GM18508 (cell line): ENCODE data around the gene MPRIP.
A peak's percentile ranks its signal among the peaks of the same experiment; 100 is the strongest.

ENCODE experiments used
- ATAC-seq: cut with Tn5 transposase; IDR thresholded peaks from one replicate; pipeline ENCODE4 v1.9.1; 2021; ENCODE audit warnings: moderate number of reproducible peaks; ENCODE audit not compliant: insufficient read depth, unreplicated experiment

MPRIP gene

DNA sequence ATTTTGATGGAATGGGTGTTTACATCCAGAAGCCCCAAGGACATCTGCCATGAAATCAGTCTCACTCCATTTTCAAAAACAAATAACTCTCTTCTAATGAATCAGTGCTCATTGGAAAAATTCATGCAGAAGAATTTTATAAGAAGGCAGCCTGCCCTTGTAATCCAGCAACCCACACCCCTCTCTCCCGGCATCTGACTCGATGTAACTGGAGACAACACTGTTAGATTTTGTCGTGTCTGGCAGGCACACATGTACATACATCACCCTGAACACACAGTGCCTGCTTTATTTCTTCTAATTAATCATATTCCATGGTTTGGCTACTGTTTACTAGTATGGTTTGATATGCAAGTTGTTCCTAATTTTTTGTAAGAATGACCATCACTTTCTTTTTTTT lies 175.7 kb downstream of the MPRIP start:
- ATAC-seq = no peak

DNA sequence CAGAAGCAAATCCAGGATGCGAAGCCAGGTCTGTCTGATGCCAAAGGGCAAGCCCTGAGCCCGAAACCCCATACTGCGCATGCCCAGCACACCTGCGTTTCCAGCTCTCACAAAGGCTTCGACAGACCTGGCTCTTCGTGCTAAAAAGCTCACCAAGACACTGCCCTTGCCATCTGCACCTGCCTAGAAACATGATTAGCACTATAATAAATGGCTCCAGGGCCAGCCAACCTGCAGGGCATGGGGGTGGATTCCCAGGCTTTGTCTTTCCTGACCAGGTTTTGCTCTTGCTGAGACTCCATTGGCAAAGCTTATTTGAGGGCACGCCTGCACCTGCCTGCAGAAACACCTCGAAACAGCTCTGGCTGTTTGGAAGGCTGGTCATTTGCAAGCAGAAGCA lies 178.3 kb downstream of the MPRIP start:
- ATAC-seq = no peak

DNA sequence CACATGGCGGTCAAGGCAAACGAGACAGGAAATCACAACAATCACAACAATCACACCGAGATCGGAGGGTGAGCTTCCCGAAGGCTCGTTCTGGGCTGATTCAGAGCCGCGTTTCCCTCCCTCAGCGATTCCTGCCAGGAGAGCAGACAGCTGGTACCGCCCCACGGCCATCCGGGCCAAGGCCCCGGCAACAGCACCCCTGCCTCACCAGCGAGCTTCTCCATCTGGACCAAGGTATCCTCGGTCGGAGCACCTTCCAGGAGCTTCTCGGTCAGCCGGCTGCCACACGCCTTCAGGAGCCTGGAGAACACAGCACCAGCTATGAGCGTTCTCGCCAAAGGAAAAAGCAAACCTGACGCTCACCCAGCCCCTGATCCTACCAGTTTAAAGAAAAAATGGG lies 179.1 kb downstream of the MPRIP start:
- no peak for ATAC-seq

DNA sequence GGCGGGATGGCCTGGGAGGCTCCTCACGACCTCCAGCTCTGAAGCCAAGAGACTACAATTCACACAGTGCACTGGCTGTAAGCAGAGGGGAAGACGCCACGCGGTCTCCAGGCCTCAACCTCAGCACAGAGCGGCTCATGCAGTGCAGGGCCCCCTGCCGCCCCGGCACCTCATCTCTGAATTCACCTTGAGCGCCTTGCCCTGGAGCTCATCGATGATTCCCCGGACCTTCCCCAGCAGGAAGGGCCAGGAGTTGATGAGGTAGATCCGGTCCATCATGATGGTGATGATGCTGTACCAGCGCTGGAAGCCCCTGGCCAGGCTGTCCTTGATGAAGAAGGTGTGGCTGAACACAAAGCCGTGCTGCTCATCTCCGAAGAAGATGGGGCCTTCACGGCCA lies 181.5 kb downstream of the MPRIP start:
- ATAC-seq = no peak

DNA sequence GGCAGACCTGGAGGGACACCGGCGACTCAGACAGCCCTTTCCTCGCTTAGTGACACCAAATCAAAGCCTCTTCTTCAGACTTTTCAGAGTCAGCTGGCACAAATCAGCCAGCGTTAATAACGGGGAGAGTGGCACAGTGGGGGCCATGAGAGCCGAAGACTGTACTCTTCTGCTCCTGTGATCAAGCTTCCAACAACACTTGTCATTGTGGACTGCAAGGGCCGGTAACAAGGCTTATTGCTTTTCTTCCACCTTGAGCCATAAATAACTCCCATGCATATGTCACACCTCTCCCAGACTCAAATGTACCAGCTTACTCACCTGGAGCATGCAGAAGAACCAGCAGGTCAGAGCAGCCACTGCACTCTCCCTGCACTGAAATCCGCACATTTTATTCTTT lies 181.9 kb downstream of the MPRIP start:
- ATAC-seq = no peak

DNA sequence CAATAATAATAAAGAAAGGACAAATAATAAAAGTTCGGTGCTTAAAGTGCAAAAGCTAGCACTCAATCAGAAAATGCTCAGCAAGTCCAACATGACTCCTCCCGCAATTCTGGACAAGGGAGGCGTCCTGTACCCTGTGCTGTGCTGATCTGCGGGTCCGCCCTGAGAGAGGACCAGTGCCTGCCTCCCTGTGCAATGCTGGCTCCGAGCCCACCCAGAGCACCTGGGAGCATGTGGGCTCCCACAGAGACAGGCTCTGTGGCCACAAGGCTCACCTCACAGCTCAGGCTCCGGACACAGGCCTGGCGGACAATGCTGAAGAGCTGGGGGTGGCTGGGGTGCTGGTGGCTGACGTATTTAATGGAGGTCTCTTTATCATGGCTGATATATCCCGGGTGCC lies 183.6 kb downstream of the MPRIP start:
- ATAC-seq = no peak

DNA sequence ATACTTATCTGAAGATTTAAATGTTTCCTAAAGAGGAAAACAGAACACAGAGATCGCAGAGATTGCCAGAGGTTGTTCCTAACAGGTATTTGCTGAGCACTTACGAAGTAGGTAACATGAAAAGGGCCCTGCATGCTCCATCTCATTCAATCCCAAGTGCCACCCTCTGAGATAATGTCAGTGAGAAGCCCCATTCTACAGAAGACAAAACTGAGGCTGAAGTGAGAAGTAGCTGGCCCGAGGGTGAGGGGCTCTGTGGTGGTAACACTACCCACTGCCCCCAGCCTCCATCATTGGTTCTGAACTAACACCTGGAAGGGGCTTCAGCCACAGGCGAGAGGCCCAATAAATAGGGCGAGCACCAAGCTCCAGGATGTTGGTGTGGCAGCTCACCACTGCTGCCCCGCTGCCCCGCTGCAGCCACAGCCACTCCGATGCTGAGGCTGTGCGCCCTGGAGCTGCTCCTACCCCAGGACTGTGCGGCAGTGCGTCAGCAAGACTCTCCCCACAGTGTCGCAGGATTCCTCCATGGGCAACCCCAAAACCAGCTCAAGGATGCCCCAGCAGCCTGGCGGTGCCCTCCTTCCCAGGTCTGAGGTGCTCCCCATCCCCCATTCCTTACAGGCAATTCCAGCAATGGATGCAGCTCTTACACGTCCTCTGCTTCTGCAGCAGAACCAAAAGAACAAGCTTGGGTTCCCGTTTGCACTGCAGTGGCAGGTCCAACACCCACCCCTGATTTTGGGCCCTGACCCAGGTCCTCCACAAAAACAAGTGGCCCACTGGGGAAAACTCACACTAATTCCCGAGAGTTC lies 184.4 kb downstream of the MPRIP start:
- no peak for ATAC-seq

DNA sequence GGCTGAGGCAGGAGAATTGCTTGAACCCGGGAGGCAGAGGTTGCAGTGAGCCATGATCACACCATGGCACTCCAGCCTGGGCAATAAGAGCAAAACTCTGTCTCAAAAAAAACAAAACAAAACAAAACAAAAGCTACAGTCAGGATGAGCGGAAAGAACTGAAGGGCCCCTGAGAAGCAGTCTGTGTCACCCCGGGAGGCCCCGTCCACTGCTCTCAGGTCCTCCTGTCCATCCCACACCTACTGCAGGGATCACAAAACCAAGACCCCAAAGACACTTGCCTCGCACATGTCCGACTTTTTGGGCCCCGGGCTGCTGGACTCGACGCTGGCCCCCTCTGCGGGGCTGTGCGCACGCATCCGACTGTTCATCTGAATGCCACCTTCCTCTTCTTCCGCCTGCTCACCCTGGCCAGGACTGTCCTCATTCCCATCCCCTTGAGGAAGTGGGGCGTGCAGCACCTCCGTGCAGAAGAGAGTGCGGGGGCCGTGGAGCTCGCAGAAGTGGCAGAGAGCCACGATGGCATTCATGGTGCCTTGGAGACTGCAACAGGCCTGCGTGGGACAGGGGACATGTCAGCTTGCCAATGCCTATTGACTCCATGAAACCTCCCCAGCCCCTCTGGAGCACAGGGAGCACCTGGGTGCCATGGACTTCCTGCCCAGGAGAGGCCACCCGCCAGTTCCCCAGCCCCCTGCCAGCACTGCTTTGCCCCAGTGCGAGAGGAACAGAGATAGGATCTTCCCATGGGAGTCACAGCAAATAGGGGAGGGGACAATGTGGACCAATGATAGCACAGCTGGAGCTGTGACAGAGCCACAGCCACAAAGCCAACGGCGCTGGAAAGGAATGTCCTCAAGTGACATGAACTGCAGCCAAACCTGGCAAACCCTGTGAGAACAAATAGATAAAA lies 185.6 kb downstream of the MPRIP start:
- ATAC-seq = no peak

DNA sequence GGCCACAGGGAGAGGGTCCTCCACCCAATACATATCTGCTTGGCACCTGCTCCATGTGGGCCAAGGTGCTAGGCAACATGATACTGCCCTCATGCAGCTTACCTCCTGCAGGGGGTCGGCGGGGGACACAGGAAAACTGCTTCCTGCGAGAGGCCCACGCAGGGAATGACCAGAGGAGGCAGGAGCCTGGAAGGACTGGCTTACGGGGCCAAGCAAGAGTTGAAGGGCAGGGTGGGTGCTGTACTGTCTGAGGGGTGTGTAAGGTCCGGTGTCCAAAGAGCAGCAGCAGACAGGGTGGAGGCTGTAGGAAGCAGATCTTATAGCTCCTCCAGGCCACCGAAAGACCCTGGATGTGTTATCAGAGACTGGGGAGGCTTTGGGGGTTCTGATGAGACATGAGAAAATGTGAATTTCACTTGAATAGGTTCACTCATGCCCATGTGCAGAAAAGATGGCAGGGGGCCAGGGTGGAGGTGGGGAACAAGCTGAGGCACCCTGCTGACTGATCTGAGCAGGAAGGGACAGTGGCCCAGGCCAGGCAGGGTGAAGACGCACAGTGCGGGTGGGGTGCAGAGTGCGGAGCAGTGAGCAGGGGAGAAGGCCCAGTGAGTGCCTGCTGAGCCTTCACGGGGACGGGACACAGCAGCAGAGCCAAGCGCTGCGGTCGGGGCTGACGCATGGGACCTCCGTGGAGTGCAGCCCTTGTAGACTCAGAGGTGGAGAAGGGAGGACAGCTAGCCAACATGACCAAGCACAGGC lies 186.4 kb downstream of the MPRIP start:
- ATAC-seq = no peak

DNA sequence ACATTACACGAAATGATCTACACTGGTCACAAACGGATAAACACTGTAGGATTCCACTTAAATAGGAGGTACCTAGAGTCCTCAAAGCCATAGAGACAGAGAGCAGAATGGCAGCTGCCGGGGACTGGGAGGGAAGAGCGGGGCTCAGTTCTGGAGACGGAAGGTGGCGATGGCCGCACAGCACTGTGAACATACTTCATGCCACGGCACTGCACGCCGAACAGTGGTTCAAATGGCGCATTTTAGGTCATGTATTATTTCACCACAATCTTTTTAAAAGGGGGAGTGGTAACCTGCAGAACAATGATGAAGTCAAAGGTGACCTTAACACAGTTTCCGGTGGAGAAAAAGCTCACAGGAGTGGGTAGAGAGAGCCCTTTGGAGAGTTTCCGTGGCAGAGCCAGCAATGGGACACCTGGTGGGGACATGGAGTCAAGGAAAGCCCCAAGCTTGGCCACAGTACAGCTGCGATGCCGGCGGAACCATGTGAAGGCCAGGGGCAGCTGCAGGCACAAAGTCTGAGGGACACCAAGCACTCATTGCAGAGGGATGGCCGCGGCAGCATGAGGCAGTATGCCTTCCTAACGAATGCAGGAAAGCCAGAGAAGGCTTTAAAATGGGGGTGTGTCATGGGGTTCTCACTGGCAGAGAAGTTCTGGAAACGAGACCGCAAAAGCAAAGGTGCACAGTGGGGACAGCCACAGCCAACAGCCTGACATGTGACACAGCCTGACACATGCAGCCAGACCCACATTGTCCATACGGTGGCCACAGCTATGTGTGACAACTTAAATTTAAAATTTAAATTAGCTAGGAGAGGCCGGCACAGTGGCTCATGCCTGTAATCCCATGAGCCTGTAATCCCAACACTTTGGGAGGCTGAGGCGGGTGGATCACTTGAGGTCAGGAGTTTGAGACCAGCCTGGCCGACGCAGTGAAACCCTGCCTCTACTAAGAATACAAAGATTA lies 187.4 kb downstream of the MPRIP start:
- no peak for ATAC-seq

DNA sequence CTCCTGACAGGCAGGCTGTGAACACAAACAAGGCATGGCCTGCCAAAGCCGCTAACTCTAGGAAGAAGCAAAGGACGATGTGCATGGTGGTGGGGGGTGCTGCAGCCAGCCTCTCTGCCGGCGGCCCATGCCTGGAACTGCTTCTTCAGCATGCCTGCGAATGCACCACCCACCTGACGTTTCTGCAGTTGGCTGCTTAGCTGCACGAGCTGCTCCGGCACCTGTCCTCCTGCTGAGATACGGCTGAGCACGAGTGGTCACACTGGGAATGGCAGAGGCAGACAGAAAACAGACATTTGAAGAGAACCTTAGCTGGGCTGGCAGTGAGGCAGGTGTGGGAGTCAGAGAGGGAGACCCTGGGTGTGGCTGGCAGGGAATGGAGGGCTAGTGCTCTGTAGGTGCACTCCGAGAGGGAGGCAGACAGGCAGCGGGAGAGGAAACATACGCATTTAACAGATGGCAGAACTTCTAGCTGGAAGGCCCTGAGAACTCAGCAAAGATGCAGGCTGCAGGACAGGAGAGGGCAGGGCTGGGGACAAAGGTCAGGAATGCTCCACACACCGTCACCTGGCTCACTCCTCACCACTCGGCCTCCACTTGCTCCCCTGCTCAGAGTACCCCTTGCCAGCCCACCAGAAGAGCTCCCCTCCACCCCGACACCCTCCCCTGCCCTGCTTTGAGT lies 189.5 kb downstream of the MPRIP start:
- no peak for ATAC-seq

DNA sequence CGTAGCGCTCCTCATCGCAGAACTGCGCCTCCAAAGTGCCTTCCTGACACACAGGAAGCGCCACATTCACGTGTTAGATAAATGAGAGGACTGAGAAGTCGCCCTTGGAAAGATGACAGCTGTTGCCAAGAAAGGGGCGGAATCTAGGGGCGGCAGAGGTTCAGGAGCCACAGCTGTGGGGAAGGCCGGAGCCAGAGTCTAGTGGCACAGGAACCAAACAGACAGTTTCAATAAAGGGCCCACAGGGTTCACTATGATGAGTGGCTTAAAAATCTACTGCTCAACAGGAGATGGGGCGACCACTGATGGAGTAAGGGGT lies 190.0 kb downstream of the MPRIP start:
- ATAC-seq = no peak

DNA sequence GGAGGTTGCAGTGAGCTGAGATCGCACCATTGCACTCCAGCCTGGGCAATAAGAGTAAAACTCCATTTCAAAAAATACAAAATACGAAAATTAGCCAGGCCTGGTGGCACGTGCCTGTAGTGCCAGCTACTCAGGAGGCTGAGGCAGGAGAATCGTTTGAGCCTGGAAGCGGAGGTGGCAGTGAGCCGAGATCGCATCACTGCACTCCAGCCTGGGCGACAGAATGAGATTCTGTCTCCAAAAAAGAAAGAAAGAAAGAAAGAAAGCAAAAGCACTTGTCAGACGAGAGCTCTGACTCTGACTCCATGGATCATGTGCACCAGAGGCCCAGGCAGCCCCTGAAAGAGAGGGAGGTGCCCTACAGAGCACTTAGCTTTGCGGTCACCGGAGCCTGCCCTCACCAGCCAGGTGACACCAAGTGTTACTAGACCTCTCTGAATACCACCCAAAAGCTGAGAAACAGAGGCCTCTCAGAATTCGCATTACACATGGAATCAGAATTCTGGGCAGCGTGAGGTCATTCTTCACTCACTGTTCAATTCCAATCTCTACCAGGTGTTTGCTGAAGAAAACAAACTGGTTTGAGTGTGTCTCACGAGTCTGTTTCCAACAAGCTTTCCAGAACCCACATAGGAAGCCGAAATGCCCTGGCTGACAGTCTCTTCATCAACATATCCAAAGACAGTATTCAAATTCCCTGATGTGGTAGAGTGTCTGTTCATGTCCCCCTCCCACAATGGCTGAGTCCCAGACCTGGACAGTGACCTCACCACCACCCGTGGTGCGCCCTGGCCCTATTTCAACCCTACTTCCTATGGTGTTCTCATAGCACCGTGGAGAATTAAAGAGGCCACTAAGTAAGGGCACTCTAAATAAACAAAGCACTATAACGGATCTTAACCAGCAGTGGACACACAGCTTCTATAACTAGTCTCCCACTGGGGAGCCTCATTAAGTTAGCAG lies 193.2 kb downstream of the MPRIP start:
- ATAC-seq = no peak

DNA sequence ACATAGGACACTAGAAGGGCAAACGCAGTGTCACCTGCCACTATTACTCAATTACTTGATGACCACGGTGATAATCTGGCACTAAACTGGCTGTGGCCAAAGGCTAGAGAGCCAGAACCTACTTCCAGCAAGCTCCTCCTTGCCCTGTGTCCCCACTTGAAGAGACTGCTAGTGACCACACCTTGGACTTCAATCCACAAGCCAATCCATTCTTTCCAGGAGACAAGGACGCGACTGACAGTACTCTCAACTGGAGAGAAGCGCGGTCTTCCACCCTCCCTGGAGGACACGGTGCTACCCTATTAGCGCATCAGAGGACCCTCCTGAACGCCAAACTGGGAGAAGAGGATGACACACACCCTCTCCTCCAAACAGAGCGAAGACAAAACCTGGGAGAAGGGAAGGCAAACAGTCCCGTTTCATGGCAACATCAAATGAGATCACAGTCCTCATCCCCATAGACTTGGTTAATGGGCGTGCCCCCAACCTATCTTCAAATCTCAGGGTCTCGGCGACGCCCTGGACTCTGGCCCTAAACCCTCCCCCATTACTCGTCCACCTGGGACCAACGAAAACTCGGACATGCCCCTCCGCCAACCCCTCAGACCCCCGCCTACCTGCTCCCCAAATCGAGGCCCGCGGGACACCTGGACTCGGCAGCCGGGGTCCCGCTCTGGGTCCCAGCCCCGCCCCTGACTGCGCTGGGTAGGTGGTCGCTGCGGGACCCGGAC lies 194.2 kb downstream of the MPRIP start:
- ATAC-seq = no peak

DNA sequence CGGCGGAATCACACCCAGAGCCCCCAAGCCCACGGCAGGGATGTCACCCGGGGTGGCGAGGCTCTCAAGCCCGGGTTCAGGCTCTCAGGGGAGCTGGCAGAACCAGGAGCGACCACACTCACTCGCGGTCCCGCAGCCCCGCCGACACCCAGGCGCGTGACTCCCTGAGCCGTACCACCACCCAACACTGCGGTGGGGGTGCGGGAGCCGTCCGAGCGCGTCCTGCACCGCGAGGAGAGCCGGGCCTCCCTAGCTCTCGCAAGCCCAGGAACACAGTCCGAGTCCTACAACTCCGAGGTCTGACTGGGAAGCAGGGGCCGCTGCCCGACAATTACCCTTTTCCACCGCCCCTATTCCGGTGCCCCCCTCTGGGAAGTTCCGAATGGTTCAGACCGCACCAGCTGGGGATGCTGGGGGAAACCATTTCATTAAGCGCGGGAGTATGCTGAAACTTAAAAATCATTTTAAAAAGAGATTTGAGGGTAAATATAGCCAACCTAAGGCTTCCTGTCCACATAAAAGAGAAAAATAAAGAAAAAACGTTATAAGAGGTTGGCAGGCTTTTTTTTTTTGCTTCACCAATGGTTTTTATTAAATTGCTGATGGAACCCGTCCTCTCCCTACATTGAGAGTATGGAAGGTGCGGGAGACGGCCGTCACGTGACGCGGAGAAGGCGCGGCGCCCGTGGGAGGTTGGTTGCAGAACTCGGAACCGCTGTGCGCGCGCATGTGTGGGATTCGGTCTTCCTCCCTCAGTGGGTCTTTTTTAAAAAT lies 195.0 kb downstream of the MPRIP start, which contains the start of gene FLCN:
TSS of gene FLCN (minus strand) at position 143 of the 774 bp plus-strand sequence. CDS start 9,031 bp downstream, outside the sequence.
- peak; percentile 48 for ATAC-seq

DNA sequence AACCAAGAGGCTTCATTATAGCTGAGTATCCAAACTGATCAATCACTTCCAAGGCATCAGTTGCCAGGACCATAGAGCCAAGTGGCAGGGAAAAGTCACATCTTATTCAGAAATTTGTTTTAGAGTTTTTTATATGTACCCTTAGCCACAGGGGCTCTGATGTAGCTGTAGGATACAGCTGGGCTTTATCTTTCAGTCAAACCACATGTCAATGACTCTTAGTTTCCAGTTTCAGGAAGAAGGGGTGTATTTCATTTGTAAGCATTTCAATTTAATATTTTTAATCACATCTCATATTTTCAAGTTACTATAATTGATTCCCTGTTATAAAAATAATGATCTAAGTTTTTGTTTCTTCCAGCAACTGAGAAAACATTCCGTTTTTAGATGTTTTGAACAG lies 197.6 kb downstream of the MPRIP start:
- ATAC-seq = no peak

DNA sequence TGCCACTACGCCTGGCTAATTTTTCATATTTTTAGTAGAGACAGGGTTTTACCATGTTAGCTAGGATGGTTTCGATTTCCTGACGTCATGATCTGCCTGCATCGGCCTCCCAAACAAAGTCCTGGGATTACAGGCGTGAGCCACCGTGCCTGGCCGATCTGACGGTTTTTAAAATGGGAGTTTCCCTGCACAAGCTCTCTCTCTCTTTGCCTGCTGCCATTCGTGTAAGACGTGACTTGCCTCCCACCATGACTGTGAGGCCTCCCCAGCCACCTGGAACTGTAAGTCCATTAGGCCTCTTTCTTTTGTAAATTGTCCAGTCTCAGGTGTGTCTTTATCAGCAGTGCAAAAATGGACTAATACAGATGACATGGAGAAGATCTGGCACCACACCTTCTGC lies 199.4 kb downstream of the MPRIP start:
- no peak for ATAC-seq
